GM13977 (cell line): ENCODE results near the gene MELK.

ENCODE experiments used
- DNase-seq: peaks from one replicate; pipeline ENCODE4 v3.0.0; 2012; ENCODE audit warnings: low spot score
- in situ Hi-C: fragments of 300-500 bp; cut with MboI; formaldehyde crosslinking; loops from one replicate; pipeline ENCODE4 v1.12.0; 2022; ENCODE audit warnings: low sequenced_read_pairs, low pct_unique_long_range_greater_than_20kb, mixed read lengths, inconsistent platforms; ENCODE audit not compliant: unreplicated experiment
- TF ChIP-seq, protein P1 (sequence below): IDR thresholded peaks from 2 replicates; pipeline ENCODE4 v1.5.1; 2012; ENCODE audit warnings: mild to moderate bottlenecking, control low read depth; ENCODE audit not compliant: insufficient read depth; ENCODE audit errors: extremely low read depth, missing control alignments

The MELK gene

GRCh38 chr9:36686471-36686870, 113.8 kb downstream of the MELK start:
- TF ChIP-seq, protein P1, sequence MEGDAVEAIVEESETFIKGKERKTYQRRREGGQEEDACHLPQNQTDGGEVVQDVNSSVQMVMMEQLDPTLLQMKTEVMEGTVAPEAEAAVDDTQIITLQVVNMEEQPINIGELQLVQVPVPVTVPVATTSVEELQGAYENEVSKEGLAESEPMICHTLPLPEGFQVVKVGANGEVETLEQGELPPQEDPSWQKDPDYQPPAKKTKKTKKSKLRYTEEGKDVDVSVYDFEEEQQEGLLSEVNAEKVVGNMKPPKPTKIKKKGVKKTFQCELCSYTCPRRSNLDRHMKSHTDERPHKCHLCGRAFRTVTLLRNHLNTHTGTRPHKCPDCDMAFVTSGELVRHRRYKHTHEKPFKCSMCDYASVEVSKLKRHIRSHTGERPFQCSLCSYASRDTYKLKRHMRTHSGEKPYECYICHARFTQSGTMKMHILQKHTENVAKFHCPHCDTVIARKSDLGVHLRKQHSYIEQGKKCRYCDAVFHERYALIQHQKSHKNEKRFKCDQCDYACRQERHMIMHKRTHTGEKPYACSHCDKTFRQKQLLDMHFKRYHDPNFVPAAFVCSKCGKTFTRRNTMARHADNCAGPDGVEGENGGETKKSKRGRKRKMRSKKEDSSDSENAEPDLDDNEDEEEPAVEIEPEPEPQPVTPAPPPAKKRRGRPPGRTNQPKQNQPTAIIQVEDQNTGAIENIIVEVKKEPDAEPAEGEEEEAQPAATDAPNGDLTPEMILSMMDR, result no peak
- no peak for DNase-seq
- in situ Hi-C loops, result no loop called here

- TF ChIP-seq, protein P1, result no peak
- in situ Hi-C loops, result no loop called here
- no peak for DNase-seq
These were observed 117.9 kb downstream of the MELK start for GRCh38 chr9:36690412-36691168.

DNA sequence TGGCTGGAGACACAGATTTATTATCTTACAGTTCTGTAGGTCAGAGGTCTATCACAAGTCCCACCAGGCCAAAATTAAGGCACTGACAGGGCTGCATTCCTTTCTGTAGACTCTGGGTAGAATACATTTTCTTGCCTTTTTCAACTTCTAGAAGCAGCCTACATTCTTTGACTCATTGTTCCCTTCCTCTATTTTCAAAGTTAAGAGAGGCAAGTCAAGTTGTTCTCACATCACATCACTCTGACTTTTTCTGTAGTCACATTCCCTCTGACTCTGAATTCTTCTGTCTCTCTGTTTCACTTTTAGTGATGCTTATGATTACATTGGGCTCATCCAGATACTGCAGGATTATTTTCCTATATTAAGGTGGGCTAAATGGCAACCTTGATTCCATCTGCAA, 119.0 kb downstream of the MELK start:
- in situ Hi-C loops, result no loop called here
- no peak for DNase-seq
- TF ChIP-seq, protein P1, result no peak

- TF ChIP-seq, protein P1, result no peak
- in situ Hi-C loops, result no loop called here
- no peak for DNase-seq
These were observed 126.3 kb downstream of the MELK start for GRCh38 chr9:36698984-36699383.

DNA sequence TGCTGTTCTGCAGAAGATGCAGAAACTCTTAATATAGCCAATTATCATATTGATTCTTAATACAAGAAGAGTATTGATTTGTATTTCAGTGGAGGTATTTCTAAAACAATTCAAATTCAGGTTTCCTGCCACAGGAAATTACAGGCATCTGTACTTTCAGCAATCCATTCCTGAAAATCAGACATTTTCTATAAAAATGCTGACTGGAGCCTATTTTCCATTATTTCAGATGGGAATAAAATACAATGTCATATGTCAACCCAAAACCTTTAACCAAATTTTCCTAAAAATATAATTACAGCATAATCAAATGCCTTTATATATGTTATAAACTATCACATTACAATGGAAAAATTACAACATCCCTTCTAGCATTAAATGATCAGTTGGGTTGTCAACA, 131.5 kb downstream of the MELK start:
- no peak for DNase-seq
- in situ Hi-C loops, result loop anchor here (25.0 kb wide), 1 partner anchor 292 kb away; the partner anchor contains the start of gene RNF38
- TF ChIP-seq, protein P1, result no peak

DNA sequence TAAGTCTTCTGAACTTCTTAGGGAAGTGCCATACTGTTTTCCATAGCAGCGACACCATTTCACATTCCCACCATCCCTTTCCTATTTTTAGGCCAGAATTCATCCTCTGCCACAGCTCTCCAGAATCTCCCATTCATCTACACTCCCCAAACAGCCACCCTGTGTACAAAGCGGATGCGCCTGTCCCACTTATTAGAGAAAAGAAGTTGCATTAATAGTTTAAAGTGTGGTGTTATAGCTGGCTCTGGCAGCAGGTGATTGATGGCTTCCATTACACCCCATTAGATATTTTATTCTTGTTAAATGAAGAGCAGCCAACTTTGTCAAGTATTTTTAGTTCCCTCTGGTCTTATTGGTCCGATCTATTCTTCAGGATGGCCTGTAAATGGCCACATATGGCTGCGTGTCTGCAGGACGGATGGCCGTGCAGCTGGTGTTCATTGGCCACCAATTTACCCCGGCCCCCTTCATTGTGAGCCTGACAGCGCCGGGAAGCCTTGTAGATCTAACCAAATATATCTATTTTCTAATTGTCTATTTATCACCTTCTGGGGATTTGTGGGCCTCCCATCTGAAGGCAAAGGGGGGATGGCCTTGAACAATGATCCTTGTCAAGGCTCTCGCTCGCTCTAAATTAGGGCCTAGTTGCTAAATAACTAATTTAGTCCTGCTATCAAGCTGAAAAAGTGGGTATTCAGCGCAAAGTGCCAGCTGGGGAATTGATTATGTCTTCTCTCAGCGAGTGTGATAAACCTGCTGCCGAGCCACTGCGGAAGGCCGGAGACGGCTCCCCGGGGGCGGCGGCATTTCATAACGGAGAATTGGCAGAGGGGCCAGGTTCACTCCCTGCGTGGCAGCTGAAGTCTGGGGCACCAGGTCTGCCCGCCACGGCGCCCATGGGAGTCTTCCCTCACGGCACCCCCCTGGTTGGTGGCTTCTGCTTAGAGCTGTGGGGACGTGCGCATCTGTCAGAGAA, 141.1 kb downstream of the MELK start:
- in situ Hi-C loops, result loop anchor here (25.0 kb wide), 1 partner anchor 302 kb away; the partner anchor contains the start of gene RNF38
- TF ChIP-seq, protein P1, result no peak
- no peak for DNase-seq
